ENCODE measurements around the gene ITGB2.

The ITGB2 gene

GRCh38 chr21:44842721-44843445 is 77.8 kb downstream of the ITGB2 start:
- DNase-seq, result no peak

GRCh38 chr21:44842087-44842486 is 78.6 kb downstream of the ITGB2 start:
- DNase-seq, result no peak

- DNase-seq, result no peak
Observed at GRCh38 chr21:44840771-44841170, 79.9 kb downstream of the ITGB2 start.

- no peak for DNase-seq
Observed at GRCh38 chr21:44838951-44839350, 81.7 kb downstream of the ITGB2 start.

GRCh38 chr21:44838039-44838895 is 82.4 kb downstream of the ITGB2 start:
- no peak for DNase-seq

- DNase-seq, result no peak
Observed at GRCh38 chr21:44837537-44837936, 83.2 kb downstream of the ITGB2 start.

GRCh38 chr21:44836666-44837471 is 83.8 kb downstream of the ITGB2 start:
- DNase-seq, result no peak

GRCh38 chr21:44836349-44836665 is 84.4 kb downstream of the ITGB2 start:
- DNase-seq, result no peak
